Rectal smooth muscle tissue (tissue), 1 donor: ENCODE measurements around the gene RUSC1.

Experiments
- H3K27ac ChIP-seq: one replicate; pipeline ENCODE4 v1.7.0; 2013; ENCODE audit warnings: low read depth, low read length, inconsistent platforms
- H3K27me3 ChIP-seq: one replicate; pipeline ENCODE4 v1.7.0; 2013; ENCODE audit warnings: low read length; ENCODE audit not compliant: control insufficient read depth, insufficient read depth
- H3K36me3 ChIP-seq: one replicate; pipeline ENCODE4 v1.7.0; 2013; ENCODE audit warnings: low read length; ENCODE audit not compliant: control insufficient read depth, insufficient read depth
- H3K4me1 ChIP-seq: one replicate; pipeline ENCODE4 v1.7.0; 2013; ENCODE audit warnings: low read length; ENCODE audit not compliant: control insufficient read depth, insufficient read depth
- H3K4me3 ChIP-seq: one replicate; pipeline ENCODE4 v1.7.0; 2013; ENCODE audit warnings: low read length
- H3K9ac ChIP-seq: one replicate; pipeline ENCODE4 v1.7.0; 2013; ENCODE audit warnings: low read length

Gene RUSC1

GRCh38 chr1:155320661-155321617 is at the start of gene RUSC1:
Gene RUSC1 (plus strand): TSS chr1:155320894. CDS start chr1:155321774, 880 bp downstream.
- Histone ChIP-seq H3K36me3 (no peaks in the 10 kb centered on the region), H3K9ac (peak within 1 kb of the TSS; percentile 49), H3K4me1 (peaks cover 20% of the 10 kb centered on the region), H3K27ac (peak within 1 kb of the TSS; percentile 93), H3K4me3 (peak within 1 kb of the TSS; percentile 94), H3K27me3 (no peaks in the 10 kb centered on the region)

GRCh38 chr1:155272466-155273342 is 48.0 kb upstream of the RUSC1 start:
- H3K9ac ChIP-seq: peak overlapping the region; percentile 2
- peak overlapping the region; percentile 86 for H3K27ac ChIP-seq
- no peaks in the 10 kb centered on the region for H3K27me3 ChIP-seq
- H3K4me1 ChIP-seq: peaks cover 13% of the 10 kb centered on the region
- H3K4me3 ChIP-seq: peak overlapping the region; percentile 62
- H3K36me3 ChIP-seq: peaks cover 20% of the 10 kb centered on the region

- Histone ChIP-seq H3K9ac (peak within 1 kb of the TSS; percentile 67), H3K4me1 (peaks cover 13% of the 10 kb centered on the region), H3K27me3 (no peaks in the 10 kb centered on the region), H3K27ac (peak within 1 kb of the TSS; percentile 86), H3K36me3 (peaks cover 12% of the 10 kb centered on the region), H3K4me3 (peak within 1 kb of the TSS; percentile 62)
Observed at GRCh38 chr1:155273343-155274245, 47.1 kb upstream of the RUSC1 start, which contains the start of gene CLK2. Gene CLK2 (minus strand): TSS chr1:155273504. CDS start chr1:155270977, 2,527 bp downstream.

GRCh38 chr1:155277070-155277901 is 43.4 kb upstream of the RUSC1 start, which contains the start of gene HCN3:
Gene HCN3 (plus strand): TSS chr1:155277463. CDS start chr1:155277591, 128 bp downstream.
- H3K36me3 ChIP-seq: no peaks in the 10 kb centered on the region
- peak within 1 kb of the TSS; percentile 93 for H3K4me3 ChIP-seq
- peak within 1 kb of the TSS; percentile 11 for H3K9ac ChIP-seq
- H3K4me1 ChIP-seq: peaks cover 11% of the 10 kb centered on the region
- H3K27me3 ChIP-seq: no peaks in the 10 kb centered on the region
- H3K27ac ChIP-seq: peak within 1 kb of the TSS; percentile 68

GRCh38 chr1:155277902-155278688 is 42.6 kb upstream of the RUSC1 start:
- peaks cover 7% of the 10 kb centered on the region for H3K4me1 ChIP-seq
- H3K36me3 ChIP-seq: no peaks in the 10 kb centered on the region
- peak overlapping the region; percentile 11 for H3K9ac ChIP-seq
- peak overlapping the region; percentile 93 for H3K4me3 ChIP-seq
- H3K27ac ChIP-seq: no peak overlapping the region
- H3K27me3 ChIP-seq: no peaks in the 10 kb centered on the region

- H3K36me3 ChIP-seq: no peaks in the 10 kb centered on the region
- H3K9ac ChIP-seq: no peak overlapping the region
- H3K4me1 ChIP-seq: peaks cover 5% of the 10 kb centered on the region
- no peak overlapping the region for H3K27ac ChIP-seq
- no peaks in the 10 kb centered on the region for H3K27me3 ChIP-seq
- H3K4me3 ChIP-seq: no peak overlapping the region
Observed at GRCh38 chr1:155278689-155279160, 42.0 kb upstream of the RUSC1 start.

GRCh38 chr1:155279268-155279667 is 41.4 kb upstream of the RUSC1 start:
- Histone ChIP-seq H3K27ac (no peak overlapping the region), H3K4me1 (peaks cover 4% of the 10 kb centered on the region), H3K9ac (no peak overlapping the region)

GRCh38 chr1:155282488-155283091 is 38.1 kb upstream of the RUSC1 start:
- Histone ChIP-seq H3K4me1 (no peaks in the 10 kb centered on the region), H3K27me3 (no peaks in the 10 kb centered on the region), H3K4me3 (no peak overlapping the region), H3K27ac (no peak overlapping the region), H3K9ac (no peak overlapping the region), H3K36me3 (no peaks in the 10 kb centered on the region)

More at GRCh38 chr1:155279268-155279667, 41.4 kb upstream of the RUSC1 start:
- Histone ChIP-seq H3K27me3 (no peaks in the 10 kb centered on the region), H3K4me3 (no peak overlapping the region), H3K36me3 (no peaks in the 10 kb centered on the region)

GRCh38 chr1:155284476-155284875 is 36.2 kb upstream of the RUSC1 start:
- Histone ChIP-seq H3K4me1 (no peaks in the 10 kb centered on the region), H3K27me3 (no peaks in the 10 kb centered on the region), H3K9ac (no peak overlapping the region), H3K36me3 (no peaks in the 10 kb centered on the region), H3K27ac (no peak overlapping the region), H3K4me3 (no peak overlapping the region)

GRCh38 chr1:155285063-155285462 is 35.6 kb upstream of the RUSC1 start:
- Histone ChIP-seq H3K27ac (no peak overlapping the region), H3K27me3 (no peaks in the 10 kb centered on the region), H3K4me3 (no peak overlapping the region)

More at GRCh38 chr1:155285063-155285462, 35.6 kb upstream of the RUSC1 start:
- Histone ChIP-seq H3K9ac (no peak overlapping the region), H3K4me1 (no peaks in the 10 kb centered on the region), H3K36me3 (no peaks in the 10 kb centered on the region)
